ENCODE measurements around the gene FSTL3. TPM values are rescaled to one million over a fixed set of nuclear protein-coding genes. Genes with fewer than 3 reads are reported as not detected.

FSTL3 gene
- total and polyA plus RNA-seq, 4 donors: 15.1 to 172 (median 114) TPM

GRCh38 chr19:648904-649801 lies 27.0 kb upstream of the FSTL3 start:
- no peak overlapping the region for H3K4me3 ChIP-seq
- peaks cover 2 to 80% (median 12%) of the 10 kb centered on the region in 4 donors for H3K36me3 ChIP-seq (ENCODE audit: control insufficient read depth in 4 of 4, insufficient read depth in 4 of 4, low read length in 4 of 4)
- 91 to 94% methylated on average over 53 of the region's 53 CpGs for WGBS, 2 donors
- TF ChIP-seq CTCF (IDR thresholded peaks at IDR 0.05; ENCODE audit: control extremely low read depth, extremely low read depth): no peak
- no peak for DNase-seq
- no peak overlapping the region for H3K27ac ChIP-seq (ENCODE audit: low read depth in 1 of 2, low read length in 1 of 2)
- no peaks in the 10 kb centered on the region for H3K9me3 ChIP-seq (ENCODE audit: control insufficient read depth in 4 of 4, insufficient read depth in 3 of 4, low read length in 3 of 4)
- no peak for ATAC-seq (ENCODE audit: insufficient read depth, low FRiP score)
- no peaks in the 10 kb centered on the region for H3K4me1 ChIP-seq (ENCODE audit: control insufficient read depth in 5 of 5, insufficient read depth in 5 of 5, low read length in 5 of 5)
- no peaks in the 10 kb centered on the region for H3K27me3 ChIP-seq (ENCODE audit: control insufficient read depth in 3 of 3, insufficient read depth in 3 of 3, low read length in 2 of 3)
- no peak overlapping the region for H3K9ac ChIP-seq (ENCODE audit: insufficient read depth in 1 of 2, low read length in 2 of 2)

- no peak for TF ChIP-seq CTCF (IDR thresholded peaks at IDR 0.05; ENCODE audit: control extremely low read depth, extremely low read depth)
- Histone ChIP-seq H3K27me3 (ENCODE audit: control insufficient read depth in 3 of 3, insufficient read depth in 3 of 3, low read length in 2 of 3) (no peaks in the 10 kb centered on the region), H3K9me3 (ENCODE audit: control insufficient read depth in 4 of 4, insufficient read depth in 3 of 4, low read length in 3 of 4) (no peaks in the 10 kb centered on the region), H3K27ac (ENCODE audit: low read depth in 1 of 2, low read length in 1 of 2) (no peak overlapping the region), H3K4me3 (no peak overlapping the region), H3K36me3 (ENCODE audit: control insufficient read depth in 4 of 4, insufficient read depth in 4 of 4, low read length in 4 of 4) (peaks cover 2 to 73% (median 12%) of the 10 kb centered on the region in 4 donors), H3K9ac (ENCODE audit: insufficient read depth in 1 of 2, low read length in 2 of 2) (no peak overlapping the region), H3K4me1 (ENCODE audit: control insufficient read depth in 5 of 5, insufficient read depth in 5 of 5, low read length in 5 of 5) (no peaks in the 10 kb centered on the region)
- no peak for ATAC-seq (ENCODE audit: insufficient read depth, low FRiP score)
- DNase-seq: no peak
- whole genome bisulfite sequencing, 2 donors: 94 to 98% methylated on average over 11 of the region's 11 CpGs
These were observed 26.1 kb upstream of the FSTL3 start for GRCh38 chr19:650121-650520.

GRCh38 chr19:651114-651818 lies 24.9 kb upstream of the FSTL3 start:
- DNase-seq (no peak), ATAC-seq (ENCODE audit: insufficient read depth, low FRiP score) (no peak)
- Histone ChIP-seq H3K36me3 (ENCODE audit: control insufficient read depth in 4 of 4, insufficient read depth in 4 of 4, low read length in 4 of 4) (peaks cover 2 to 70% (median 12%) of the 10 kb centered on the region in 4 donors), H3K9ac (ENCODE audit: insufficient read depth in 1 of 2, low read length in 2 of 2) (no peak overlapping the region), H3K4me1 (ENCODE audit: control insufficient read depth in 5 of 5, insufficient read depth in 5 of 5, low read length in 5 of 5) (no peaks in the 10 kb centered on the region), H3K4me3 (no peak overlapping the region), H3K27ac (ENCODE audit: low read depth in 1 of 2, low read length in 1 of 2) (no peak overlapping the region), H3K9me3 (ENCODE audit: control insufficient read depth in 4 of 4, insufficient read depth in 3 of 4, low read length in 3 of 4) (no peaks in the 10 kb centered on the region), H3K27me3 (ENCODE audit: control insufficient read depth in 3 of 3, insufficient read depth in 3 of 3, low read length in 2 of 3) (no peaks in the 10 kb centered on the region)
- 96% methylated on average over 58 of the region's 58 CpGs for WGBS, 2 donors
- no peak for TF ChIP-seq CTCF (IDR thresholded peaks at IDR 0.05; ENCODE audit: control extremely low read depth, extremely low read depth)

All from lung (tissue), 12 donors.